Fibroblast of lung (primary cell): Measurements from ENCODE around the gene MROH7. TPM values are rescaled to one million over a fixed set of nuclear protein-coding genes. Genes with fewer than 3 reads are reported as not detected.

ENCODE experiments used
- DNase-seq, 2 donors: peaks; one replicate each; pipeline versions ENCODE4 v3.0.0 to v3.0.0-alpha.2; 2010; ENCODE audit warnings: low read depth in 2 of 2
- H2AFZ ChIP-seq: 2 replicates; pipeline ENCODE4 v1.5.1; 2012; ENCODE audit warnings: low read length, control low read depth, inconsistent platforms
- H3K27ac ChIP-seq: 2 replicates; pipeline ENCODE4 v1.5.1; 2011; ENCODE audit warnings: low read length, control low read depth; ENCODE audit not compliant: insufficient read depth
- H3K27me3 ChIP-seq: 2 replicates; pipeline ENCODE4 v1.5.1; 2011; ENCODE audit warnings: mild to moderate bottlenecking, low read length; ENCODE audit not compliant: control insufficient read depth, insufficient read depth
- H3K36me3 ChIP-seq: 2 replicates; pipeline ENCODE4 v1.5.1; 2011; ENCODE audit warnings: low read length; ENCODE audit not compliant: control insufficient read depth, insufficient read depth
- H3K4me1 ChIP-seq: 2 replicates; pipeline ENCODE4 v1.5.1; 2011; ENCODE audit warnings: low read length; ENCODE audit not compliant: control insufficient read depth, insufficient read depth; ENCODE audit errors: extremely low read depth
- H3K4me2 ChIP-seq: 2 replicates; pipeline ENCODE4 v1.5.1; 2011; ENCODE audit warnings: low read length, control low read depth; ENCODE audit not compliant: insufficient read depth; ENCODE audit errors: extremely low read depth
- H3K4me3 ChIP-seq, 4 experiments: fragments of 200-600 bp in 1 of 4; sonication (generic) in 1 of 4; replicated peaks in 1 of 4; 2 replicates each; pipeline ENCODE4 v1.5.1; 2011 to 2016; ENCODE audit warnings: low read length in 4 of 4, low read depth in 3 of 4, mild to moderate bottlenecking in 3 of 4, control low read depth in 2 of 4, inconsistent platforms in 1 of 4, mixed read lengths in 1 of 4; ENCODE audit not compliant: insufficient read depth in 1 of 4; ENCODE audit errors: control extremely low read depth in 1 of 4
- H3K79me2 ChIP-seq: 2 replicates; pipeline ENCODE4 v1.5.1; 2012; ENCODE audit warnings: mild to moderate bottlenecking, low read length, inconsistent platforms; ENCODE audit not compliant: control insufficient read depth, insufficient read depth
- H3K9ac ChIP-seq: 2 replicates; pipeline ENCODE4 v1.5.1; 2011; ENCODE audit warnings: mild to moderate bottlenecking, low read length, control low read depth; ENCODE audit not compliant: insufficient read depth
- H3K9me3 ChIP-seq: 2 replicates; pipeline ENCODE4 v1.5.1; 2012; ENCODE audit warnings: low read depth, low read length; ENCODE audit not compliant: control insufficient read depth, insufficient read depth
- H4K20me1 ChIP-seq: 2 replicates; pipeline ENCODE4 v1.5.1; 2011; ENCODE audit warnings: low read length; ENCODE audit not compliant: control insufficient read depth, insufficient read depth; ENCODE audit errors: extremely low read depth
- EZH2 ChIP-seq: IDR thresholded peaks from 2 replicates; pipeline ENCODE4 v1.5.1; 2012; ENCODE audit warnings: low read length, control low read depth, mild to moderate bottlenecking; ENCODE audit errors: missing control alignments
- polyA plus RNA-seq, 2 donors: library from polyadenylated mRNA; depleted of rRNA in 1 of 2; stranded (reverse) in 1 of 2; unstranded in 1 of 2; fragments of >200 nt; gene quantifications; 2 replicates each; pipeline ENCODE4 v1.2.1, GENCODE V29; 2011 to 2012; ENCODE audit warnings: missing spikeins in 1 of 2
- total RNA-seq: library from RNA; depleted of rRNA; stranded (reverse); fragments of >200 nt; gene quantifications from 2 replicates; pipeline ENCODE4 v1.2.1, GENCODE V29; 2014
- TF ChIP-seq, protein P1 (sequence below), 2 donors: IDR thresholded peaks in 1 of 2; conservative IDR thresholded peaks in 1 of 2; 1 replicate in 1 of 2; 2 replicates in 1 of 2; pipeline ENCODE4 v1.5.1; 2011 to 2012; ENCODE audit warnings: low read length in 2 of 2, control low read depth in 1 of 2, inconsistent platforms in 1 of 2, low read depth in 1 of 2, mild to moderate bottlenecking in 1 of 2

MROH7 gene
- total and polyA plus RNA-seq, 2 donors (not counting 1 experiment from before 2014, with no cell fraction given) = 0.01 to 0.33 TPM

DNA sequence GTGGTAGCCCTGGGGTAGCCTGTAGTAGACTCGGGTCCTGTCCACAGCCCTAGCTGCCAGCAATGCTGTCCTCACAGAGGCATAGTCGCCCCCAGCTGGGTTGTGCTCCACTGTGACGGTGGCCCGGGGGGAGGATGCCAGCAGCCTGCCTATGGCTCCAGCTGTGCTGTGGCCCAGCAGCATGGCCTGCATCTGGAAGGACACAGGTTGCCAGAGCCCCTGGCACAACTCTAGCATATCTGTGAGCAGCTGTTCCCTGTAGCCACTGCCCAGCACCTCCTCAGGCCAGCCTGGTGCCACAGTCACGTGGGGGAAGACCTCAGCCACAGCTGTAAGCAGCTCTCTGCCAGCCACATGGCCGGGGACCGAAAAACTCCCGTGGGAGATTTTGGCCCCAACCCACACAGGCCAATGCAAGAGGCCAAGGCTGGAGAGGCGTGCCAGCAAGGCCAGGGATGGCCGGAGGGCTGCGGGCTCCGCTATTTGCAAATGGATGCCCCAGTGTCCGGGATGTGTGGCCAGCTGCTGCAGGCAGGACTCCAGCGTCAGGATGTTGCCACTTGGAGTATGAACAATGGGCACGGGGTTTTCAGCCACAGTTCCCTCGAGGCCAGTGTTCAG lies 32.2 kb upstream of the MROH7 start:
- Histone ChIP-seq H3K4me3 (no peak overlapping the region), H3K4me2 (no peak overlapping the region), H4K20me1 (no peaks in the 10 kb centered on the region), H3K27me3 (no peaks in the 10 kb centered on the region), H3K9me3 (no peaks in the 10 kb centered on the region), H3K79me2 (no peaks in the 10 kb centered on the region), H3K36me3 (no peaks in the 10 kb centered on the region), H3K27ac (no peak overlapping the region), H2AFZ (no peak overlapping the region), H3K9ac (no peak overlapping the region), H3K4me1 (no peaks in the 10 kb centered on the region)
- TF ChIP-seq, protein P1, sequence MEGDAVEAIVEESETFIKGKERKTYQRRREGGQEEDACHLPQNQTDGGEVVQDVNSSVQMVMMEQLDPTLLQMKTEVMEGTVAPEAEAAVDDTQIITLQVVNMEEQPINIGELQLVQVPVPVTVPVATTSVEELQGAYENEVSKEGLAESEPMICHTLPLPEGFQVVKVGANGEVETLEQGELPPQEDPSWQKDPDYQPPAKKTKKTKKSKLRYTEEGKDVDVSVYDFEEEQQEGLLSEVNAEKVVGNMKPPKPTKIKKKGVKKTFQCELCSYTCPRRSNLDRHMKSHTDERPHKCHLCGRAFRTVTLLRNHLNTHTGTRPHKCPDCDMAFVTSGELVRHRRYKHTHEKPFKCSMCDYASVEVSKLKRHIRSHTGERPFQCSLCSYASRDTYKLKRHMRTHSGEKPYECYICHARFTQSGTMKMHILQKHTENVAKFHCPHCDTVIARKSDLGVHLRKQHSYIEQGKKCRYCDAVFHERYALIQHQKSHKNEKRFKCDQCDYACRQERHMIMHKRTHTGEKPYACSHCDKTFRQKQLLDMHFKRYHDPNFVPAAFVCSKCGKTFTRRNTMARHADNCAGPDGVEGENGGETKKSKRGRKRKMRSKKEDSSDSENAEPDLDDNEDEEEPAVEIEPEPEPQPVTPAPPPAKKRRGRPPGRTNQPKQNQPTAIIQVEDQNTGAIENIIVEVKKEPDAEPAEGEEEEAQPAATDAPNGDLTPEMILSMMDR (conservative IDR thresholded peaks at IDR 0.05 in 1 of 2, IDR thresholded peaks at IDR 0.05 in 1 of 2; ENCODE audit: low read depth in 1 of 2, low read length in 2 of 2) = no peak
- no peak for TF ChIP-seq EZH2
- no peak for DNase-seq

DNA sequence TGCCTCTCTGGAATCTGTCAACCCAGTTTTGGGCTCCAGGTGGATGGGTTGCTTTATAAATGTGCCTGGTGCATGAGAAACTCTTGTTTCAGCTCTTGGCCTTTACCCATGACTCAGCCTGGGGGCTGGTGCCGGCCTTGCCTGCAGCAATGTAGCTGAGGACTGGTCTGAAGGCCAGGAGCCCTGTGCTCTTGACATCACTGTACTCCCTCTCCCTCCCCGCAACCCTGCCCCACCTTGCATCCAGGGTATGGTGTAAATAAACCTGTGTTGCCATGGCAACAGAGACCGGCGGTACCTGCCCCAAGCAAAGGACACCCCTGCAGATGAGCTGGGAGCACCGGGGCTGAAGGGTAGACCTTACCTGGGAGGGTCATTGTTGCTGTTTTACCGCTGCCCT lies 31.5 kb upstream of the MROH7 start:
- Histone ChIP-seq H3K9me3 (no peaks in the 10 kb centered on the region), H3K4me2 (no peak overlapping the region), H4K20me1 (no peaks in the 10 kb centered on the region), H3K27ac (no peak overlapping the region), H3K4me3 (no peak overlapping the region), H3K27me3 (peaks cover under 1% of the 10 kb centered on the region), H2AFZ (no peak overlapping the region), H3K79me2 (no peaks in the 10 kb centered on the region), H3K9ac (no peak overlapping the region), H3K4me1 (no peaks in the 10 kb centered on the region), H3K36me3 (no peaks in the 10 kb centered on the region)
- peak in 1 of 2 donors; percentile 8 for DNase-seq
- no peak for TF ChIP-seq EZH2
- TF ChIP-seq, protein P1 (conservative IDR thresholded peaks at IDR 0.05 in 1 of 2, IDR thresholded peaks at IDR 0.05 in 1 of 2; ENCODE audit: low read depth in 1 of 2, low read length in 2 of 2) = no peak

DNA sequence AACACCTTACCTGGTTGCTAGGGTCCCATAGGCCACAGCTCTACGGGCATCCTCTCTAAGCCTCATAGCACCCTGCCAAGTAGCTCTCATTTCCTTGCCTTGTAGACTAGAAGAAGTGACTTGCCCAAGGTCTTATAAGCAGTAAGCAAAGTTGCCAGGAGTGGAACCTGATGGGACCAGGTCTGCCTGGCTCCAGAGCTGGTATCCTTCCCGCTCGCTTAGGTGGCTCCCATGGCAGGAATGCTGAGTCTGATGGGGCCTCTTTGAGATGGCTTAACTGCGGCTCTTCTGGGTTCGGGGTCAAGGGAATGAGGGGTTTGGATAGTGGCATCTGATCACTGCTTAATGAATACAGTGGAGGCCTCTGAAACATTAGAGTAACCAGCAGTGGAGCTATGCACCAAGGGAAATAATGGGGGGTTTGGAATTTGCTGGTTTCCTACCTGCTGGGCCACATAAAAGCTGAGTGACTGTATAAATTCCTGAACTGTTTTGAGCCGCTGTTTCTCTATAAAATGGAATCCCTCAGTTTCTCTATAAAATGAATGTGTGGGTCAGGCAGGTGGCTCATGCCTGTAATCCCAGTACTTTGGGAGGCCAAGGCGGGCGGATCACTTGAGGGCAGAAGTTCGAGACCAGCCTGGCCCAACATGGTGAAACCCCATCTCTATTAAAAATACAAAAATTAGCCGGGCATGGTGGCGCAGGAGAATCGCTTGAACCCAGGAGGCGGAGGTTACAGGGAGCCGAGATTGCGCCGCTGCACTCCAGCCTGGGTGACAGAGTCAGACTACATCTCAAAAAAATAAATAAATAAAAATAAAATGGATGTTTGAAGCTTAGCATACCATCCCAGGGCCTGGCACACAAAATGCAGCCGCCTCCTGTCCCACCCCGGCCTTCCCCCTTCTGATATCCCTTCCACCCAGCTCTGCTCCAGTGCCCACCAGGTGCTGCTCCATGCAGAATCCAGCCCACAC lies 30.7 kb upstream of the MROH7 start:
- TF ChIP-seq EZH2 = no peak
- TF ChIP-seq, protein P1 (conservative IDR thresholded peaks at IDR 0.05 in 1 of 2, IDR thresholded peaks at IDR 0.05 in 1 of 2; ENCODE audit: low read depth in 1 of 2, low read length in 2 of 2) = no peak

More for the DNA sequence above, 30.7 kb upstream of the MROH7 start:
- Histone ChIP-seq H3K27me3 (peaks cover 3% of the 10 kb centered on the region), H3K4me1 (no peaks in the 10 kb centered on the region), H3K4me2 (no peak overlapping the region), H3K36me3 (no peaks in the 10 kb centered on the region), H4K20me1 (no peaks in the 10 kb centered on the region), H3K9ac (no peak overlapping the region), H3K9me3 (no peaks in the 10 kb centered on the region), H3K4me3 (no peak overlapping the region), H2AFZ (no peak overlapping the region), H3K27ac (no peak overlapping the region), H3K79me2 (no peaks in the 10 kb centered on the region)
- DNase-seq = no peak
